Skeletal muscle satellite cell (primary cell): ENCODE results near the gene CDH26.
"Not testable (repeated sequence)": the region's sequence is repeated elsewhere in the genome, so short reads cannot be mapped to it uniquely, and the experiment has no call there.

Source experiments
- H3K27me3 ChIP-seq: 2 replicates; pipeline ENCODE4 v1.7.0; 2013; ENCODE audit warnings: low read length; ENCODE audit not compliant: control insufficient read depth, insufficient read depth
- H3K36me3 ChIP-seq: 2 replicates; pipeline ENCODE4 v1.7.0; 2013; ENCODE audit warnings: mild to moderate bottlenecking, control low read depth, low read length; ENCODE audit not compliant: insufficient read depth
- H3K4me1 ChIP-seq: 2 replicates; pipeline ENCODE4 v1.7.0; 2013; ENCODE audit warnings: low read length; ENCODE audit not compliant: control insufficient read depth, insufficient read depth
- H3K4me2 ChIP-seq: 2 replicates; pipeline ENCODE4 v1.7.0; 2013; ENCODE audit warnings: mild to moderate bottlenecking, low read length
- H3K4me3 ChIP-seq: 2 replicates; pipeline ENCODE4 v1.7.0; 2013; ENCODE audit warnings: low read length
- H3K9ac ChIP-seq: 2 replicates; pipeline ENCODE4 v1.7.0; 2013; ENCODE audit warnings: mild to moderate bottlenecking, low read depth, low read length, moderate library complexity
- H3K9me3 ChIP-seq: replicated peaks from 2 replicates; pipeline ENCODE4 v1.7.0; 2013; ENCODE audit warnings: mild to moderate bottlenecking, control low read depth, low read length

CDH26 gene

DNA sequence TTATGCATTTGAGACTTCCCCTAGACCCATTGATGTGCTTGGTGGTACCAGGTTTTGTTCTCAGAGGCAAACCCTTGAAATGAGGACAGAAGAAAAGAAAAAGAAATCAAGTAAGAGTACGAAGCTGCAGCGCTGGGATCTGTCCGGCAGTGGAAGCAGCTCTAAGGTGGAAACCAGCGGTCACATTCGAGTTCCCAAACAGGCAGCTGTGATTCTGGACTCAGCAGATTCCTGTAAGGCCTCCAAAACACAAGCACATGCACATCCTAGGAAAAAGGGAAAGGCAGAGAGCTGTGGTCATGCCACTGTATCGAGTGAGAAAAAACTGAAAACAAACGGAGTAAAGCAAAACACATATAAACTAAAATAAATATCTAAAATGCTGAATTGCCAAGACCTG is 13.5 kb upstream of the CDH26 start:
- no peak overlapping the region for H3K4me2 ChIP-seq
- H3K9ac ChIP-seq: no peak overlapping the region
- H3K27me3 ChIP-seq: no peaks in the 10 kb centered on the region
- no peaks in the 10 kb centered on the region for H3K9me3 ChIP-seq
- H3K4me1 ChIP-seq: peaks cover 14% of the 10 kb centered on the region
- H3K4me3 ChIP-seq: no peak overlapping the region
- peaks cover 22% of the 10 kb centered on the region for H3K36me3 ChIP-seq

DNA sequence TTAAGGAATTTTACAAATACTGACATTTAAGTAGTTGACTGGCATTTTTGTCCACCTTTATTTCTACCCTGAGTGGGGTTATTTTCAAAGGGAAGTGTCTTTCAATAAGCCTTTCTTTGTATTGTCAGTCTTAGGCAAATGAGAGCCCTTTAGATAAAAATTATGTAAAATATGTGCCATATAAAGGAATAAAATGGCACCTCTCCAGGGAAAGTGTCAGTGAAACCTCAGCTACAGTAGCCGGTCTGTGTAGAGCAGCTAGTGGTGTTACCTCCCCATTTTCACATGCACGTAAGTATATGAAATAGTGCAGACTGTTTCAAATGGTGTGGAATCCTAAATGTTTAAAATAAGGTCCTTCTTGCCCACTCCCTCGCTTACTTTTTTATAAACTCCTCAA is 13.0 kb upstream of the CDH26 start:
- H3K4me1 ChIP-seq: peaks cover 14% of the 10 kb centered on the region
- peaks cover 22% of the 10 kb centered on the region for H3K36me3 ChIP-seq
- no peak overlapping the region for H3K4me3 ChIP-seq
- H3K9ac ChIP-seq: no peak overlapping the region
- H3K4me2 ChIP-seq: no peak overlapping the region
- H3K9me3 ChIP-seq: no peaks in the 10 kb centered on the region
- no peaks in the 10 kb centered on the region for H3K27me3 ChIP-seq

DNA sequence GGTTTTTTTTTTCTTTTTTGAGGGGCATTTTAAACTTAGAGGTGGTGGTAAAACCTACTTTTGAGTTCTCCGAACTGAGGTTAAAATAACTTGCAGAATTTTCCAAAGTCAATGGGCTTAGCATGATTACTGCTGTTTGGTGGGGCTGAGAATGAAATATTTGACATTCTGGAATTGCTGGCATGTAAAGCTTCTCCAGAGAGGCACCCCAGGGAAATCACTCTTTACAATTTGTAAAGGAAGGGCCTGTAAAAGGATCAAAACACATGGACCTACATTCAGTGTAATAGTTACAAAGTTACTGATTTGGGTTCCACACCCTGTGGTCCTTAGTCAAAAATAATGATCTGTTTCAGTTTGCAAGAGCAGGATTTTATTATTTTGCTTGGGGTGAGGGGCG is 12.5 kb upstream of the CDH26 start:
- Histone ChIP-seq H3K9me3 (no peaks in the 10 kb centered on the region), H3K9ac (no peak overlapping the region), H3K4me2 (no peak overlapping the region), H3K4me1 (peaks cover 14% of the 10 kb centered on the region), H3K27me3 (no peaks in the 10 kb centered on the region), H3K4me3 (no peak overlapping the region), H3K36me3 (peaks cover 22% of the 10 kb centered on the region)

DNA sequence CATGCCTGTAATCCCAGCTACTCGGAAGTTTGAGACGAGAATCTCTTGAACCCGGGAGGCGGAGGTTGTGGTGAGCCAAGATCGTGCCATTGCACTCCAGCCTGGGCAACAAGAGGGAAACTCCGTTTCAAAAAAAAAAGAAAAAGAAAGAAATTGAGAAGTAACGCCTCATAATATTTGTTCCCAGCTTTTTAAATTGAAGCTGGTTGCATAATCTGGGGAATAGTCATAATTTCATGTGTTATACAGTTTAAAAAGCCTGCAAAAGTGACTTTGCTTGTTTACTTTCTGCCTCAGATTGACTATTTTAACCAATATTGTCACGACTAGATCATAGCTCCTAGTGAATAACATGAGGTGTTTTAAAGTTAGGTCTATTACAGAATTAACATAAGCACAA is 10.8 kb upstream of the CDH26 start:
- Histone ChIP-seq H3K27me3 (no peaks in the 10 kb centered on the region), H3K4me1 (no peaks in the 10 kb centered on the region), H3K9me3 (no peaks in the 10 kb centered on the region), H3K36me3 (peaks cover 22% of the 10 kb centered on the region), H3K9ac (no peak overlapping the region), H3K4me2 (no peak overlapping the region), H3K4me3 (no peak overlapping the region)

DNA sequence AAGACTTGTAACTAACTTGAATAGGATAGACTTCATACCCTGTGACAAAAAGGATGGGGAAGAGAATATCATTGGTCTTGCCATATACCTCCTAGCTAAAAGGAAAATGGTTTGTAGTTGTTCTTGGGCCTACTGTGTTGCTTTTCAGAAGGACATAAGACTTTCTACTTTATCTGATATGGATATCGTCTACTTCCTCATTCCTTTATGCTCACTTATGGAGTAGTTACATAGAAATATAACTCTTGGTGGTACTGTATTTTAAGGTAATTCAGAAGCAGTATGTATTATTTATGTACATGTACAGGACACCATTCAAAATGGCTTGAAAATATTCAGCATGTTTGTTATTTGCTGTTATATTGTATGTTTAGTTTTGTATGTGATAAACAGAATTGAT is 10.0 kb upstream of the CDH26 start:
- H3K4me1 ChIP-seq: no peaks in the 10 kb centered on the region

DNA sequence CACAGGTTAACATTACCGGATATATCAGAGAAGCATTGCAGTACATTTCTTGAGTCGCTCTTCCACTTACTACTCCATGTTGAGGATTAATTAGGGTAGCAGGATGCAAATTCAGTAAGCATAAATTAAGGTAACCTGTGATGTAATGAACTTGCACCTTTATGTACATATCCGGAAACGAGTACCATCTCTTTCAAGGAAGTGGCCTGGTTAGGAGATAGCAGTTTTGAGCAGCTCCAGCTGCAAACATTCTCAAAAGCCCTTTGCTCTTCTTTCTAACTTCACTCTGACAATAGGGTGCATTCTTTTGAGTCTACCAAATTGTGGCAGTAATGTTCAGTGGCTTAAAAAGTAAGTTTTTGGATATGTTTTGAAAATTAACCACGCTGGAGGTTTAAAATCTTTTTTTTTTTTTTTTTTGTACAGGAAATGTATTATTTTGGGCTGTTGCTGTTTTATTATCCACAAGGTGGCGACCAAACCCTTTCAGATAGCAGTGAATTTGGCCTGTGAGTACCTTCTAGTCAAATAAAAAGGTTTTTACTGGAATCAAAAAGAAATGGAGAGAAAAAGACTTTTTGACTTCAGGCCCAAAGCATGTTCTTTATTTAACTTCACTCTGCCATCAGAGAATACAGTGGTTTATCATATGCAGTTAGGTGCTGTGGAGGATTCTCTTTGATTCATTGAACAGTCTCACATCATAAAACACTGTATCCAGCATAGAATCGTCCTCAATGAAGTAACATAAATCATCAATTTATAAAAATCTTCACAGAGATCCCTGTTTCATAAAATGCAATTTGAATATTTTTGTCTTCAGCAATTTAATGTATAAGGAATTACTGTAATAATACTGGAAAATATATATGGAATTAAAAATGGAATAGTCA is 9.1 kb upstream of the CDH26 start:
- Histone ChIP-seq H3K36me3 (peaks cover 11% of the 10 kb centered on the region), H3K27me3 (no peaks in the 10 kb centered on the region), H3K9ac (no peak overlapping the region), H3K9me3 (no peaks in the 10 kb centered on the region), H3K4me2 (no peak overlapping the region), H3K4me1 (no peaks in the 10 kb centered on the region), H3K4me3 (no peak overlapping the region)

More for the DNA sequence above, 10.0 kb upstream of the CDH26 start:
- H3K4me3 ChIP-seq: no peak overlapping the region
- H3K36me3 ChIP-seq: peaks cover 19% of the 10 kb centered on the region
- no peak overlapping the region for H3K4me2 ChIP-seq
- no peak overlapping the region for H3K9ac ChIP-seq
- no peaks in the 10 kb centered on the region for H3K27me3 ChIP-seq
- no peaks in the 10 kb centered on the region for H3K9me3 ChIP-seq

DNA sequence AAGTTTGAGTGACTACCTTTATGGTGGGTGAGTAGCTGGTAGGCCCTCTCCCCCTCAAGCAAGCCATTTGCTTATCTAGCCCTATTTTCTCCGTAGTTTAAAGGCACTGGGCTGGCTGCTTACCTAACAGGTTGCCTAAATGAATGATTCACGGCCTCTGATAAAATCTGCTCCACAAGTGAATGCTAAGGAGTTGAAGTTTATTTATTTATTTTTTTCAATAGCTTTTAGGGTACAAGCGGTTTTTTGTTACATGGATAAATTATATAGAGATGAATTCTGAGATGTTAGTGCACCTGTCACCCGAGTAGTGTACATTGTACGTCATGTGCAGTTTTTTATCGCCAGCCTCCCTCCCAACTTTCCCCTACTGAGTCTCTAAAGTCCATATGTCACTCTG is 8.3 kb upstream of the CDH26 start:
- Histone ChIP-seq H3K27me3 (no peaks in the 10 kb centered on the region), H3K9me3 (no peaks in the 10 kb centered on the region), H3K4me3 (no peak overlapping the region), H3K4me1 (no peaks in the 10 kb centered on the region), H3K4me2 (no peak overlapping the region), H3K36me3 (peaks cover 3% of the 10 kb centered on the region), H3K9ac (no peak overlapping the region)

DNA sequence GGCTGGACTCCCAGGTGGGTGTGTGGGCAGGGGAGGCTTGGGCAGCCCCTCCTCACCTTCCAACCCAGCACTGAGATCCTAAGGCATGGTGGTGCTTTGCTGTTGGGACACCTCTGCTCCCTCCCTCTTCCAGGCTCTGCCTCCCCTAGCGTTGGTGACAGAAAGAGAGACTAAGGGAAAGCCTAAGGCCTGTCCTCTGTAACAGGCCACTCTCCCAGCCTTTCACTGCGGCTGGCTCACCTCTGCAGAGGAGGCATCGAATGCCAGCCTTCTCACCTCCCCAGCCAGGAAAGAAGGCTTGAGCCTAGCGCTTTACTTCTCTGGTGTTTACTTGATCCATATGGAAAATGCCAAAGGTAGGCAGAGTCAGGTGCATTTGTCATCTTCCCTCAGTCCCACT is 3.5 kb upstream of the CDH26 start:
- Histone ChIP-seq H3K36me3 (no peaks in the 10 kb centered on the region), H3K4me3 (no peak overlapping the region), H3K9ac (no peak overlapping the region), H3K4me1 (no peaks in the 10 kb centered on the region), H3K9me3 (no peaks in the 10 kb centered on the region), H3K4me2 (no peak overlapping the region), H3K27me3 (peaks cover 4% of the 10 kb centered on the region)

DNA sequence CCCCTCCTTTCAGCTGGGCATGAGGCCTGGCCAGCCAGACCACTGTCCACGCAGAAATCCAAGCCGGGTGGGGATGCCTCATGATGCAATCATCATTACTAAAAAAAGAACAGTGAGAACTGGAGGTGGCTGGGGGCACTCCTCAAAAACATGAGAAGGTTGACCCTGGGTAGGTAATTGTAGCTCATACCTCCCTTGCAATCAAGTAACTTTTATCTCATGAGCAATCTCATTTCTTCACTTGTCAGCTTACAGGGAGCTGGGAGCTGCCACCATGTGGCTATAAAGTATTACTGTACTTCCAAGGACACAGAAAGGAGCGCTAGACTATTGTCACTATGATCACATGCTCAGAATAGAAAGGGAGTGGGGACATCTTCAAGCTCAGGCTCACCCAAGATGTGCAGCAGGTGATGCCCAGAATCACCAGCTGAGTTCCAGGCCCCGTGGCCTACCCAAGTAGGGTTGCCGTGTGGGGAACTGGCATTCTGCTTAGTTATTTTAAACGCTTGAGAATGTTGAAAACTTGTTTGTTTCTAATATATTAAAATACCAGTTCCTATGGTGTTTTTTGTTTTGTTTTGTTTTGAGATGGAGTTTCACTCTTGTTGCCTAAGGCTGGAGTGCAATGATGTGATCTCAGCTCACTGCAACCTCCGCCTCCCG is 3.0 kb upstream of the CDH26 start:
- Histone ChIP-seq H3K4me2 (no peak overlapping the region), H3K9me3 (no peaks in the 10 kb centered on the region), H3K4me1 (no peaks in the 10 kb centered on the region), H3K4me3 (no peak overlapping the region), H3K27me3 (peaks cover 6% of the 10 kb centered on the region), H3K36me3 (no peaks in the 10 kb centered on the region), H3K9ac (no peak overlapping the region)

DNA sequence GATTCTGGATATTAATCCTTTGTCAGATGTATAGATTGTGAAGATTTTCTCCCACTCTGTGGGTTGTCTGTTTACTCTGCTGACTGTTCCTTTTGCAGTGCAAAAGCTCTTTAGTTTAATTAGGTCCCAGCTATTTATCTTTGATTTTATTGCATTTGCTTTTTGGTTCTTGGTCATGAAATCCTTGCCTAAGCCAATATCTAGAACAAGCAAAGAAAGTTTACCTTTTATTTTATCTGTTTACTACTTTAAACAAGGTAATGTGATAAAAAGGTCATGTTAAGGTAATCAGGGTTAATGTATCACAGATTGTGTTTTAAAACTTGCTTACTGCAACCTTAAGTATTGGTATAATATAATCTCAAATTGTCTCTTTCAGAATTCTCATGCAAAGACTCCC is 655 bp upstream of the CDH26 start:
- H3K9ac ChIP-seq, H3K4me3 ChIP-seq, H3K36me3 ChIP-seq, H3K9me3 ChIP-seq, H3K4me2 ChIP-seq, H3K4me1 ChIP-seq: not testable (repeated sequence)
- H3K27me3 ChIP-seq: peaks cover 20% of the 10 kb centered on the region

DNA sequence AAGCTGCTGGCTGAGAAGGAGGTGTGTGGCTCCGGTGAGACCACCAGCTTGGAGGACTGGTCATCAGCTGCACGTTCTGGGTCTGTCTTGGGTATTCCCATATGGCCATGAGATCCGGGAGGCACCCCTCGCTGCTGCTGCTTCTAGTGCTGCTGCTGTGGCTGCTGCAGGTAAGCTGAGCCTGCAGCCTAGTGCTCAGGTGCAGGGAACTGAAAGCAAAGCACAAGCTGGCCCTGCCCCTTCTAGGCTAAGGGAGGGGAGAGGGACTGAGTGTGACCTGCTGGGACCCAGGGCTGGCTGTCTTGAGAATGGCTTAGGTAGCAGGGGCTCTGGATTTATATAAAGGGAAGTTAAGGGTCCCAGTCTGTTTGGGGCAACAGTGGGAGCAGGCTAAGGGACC is 403 bp downstream of the CDH26 start:
- H3K27me3 ChIP-seq: peaks cover 25% of the 10 kb centered on the region
- no peaks in the 10 kb centered on the region for H3K36me3 ChIP-seq
- H3K9me3 ChIP-seq: no peaks in the 10 kb centered on the region
- no peak overlapping the region for H3K9ac ChIP-seq
- no peaks in the 10 kb centered on the region for H3K4me1 ChIP-seq
- no peak overlapping the region for H3K4me2 ChIP-seq
- no peak overlapping the region for H3K4me3 ChIP-seq

DNA sequence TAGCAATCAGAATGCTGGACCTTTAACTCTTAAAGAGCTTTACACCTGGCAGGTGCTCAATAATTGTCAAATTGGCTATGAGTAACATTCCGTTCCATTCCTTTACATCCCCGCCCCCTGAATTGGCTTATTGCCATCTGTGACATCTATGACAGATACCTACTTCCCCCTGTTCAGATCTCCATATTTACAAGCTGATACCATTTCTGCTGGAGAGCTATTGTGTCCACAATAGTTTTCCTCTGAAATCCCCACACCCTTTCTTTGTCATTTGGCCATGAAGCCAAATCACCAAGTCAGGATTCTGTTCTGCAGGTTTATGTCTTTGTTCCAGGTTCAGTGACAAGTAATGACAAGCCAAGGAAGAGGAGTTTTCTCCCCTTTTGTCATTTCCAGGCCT is 3.2 kb downstream of the CDH26 start:
- Histone ChIP-seq H3K4me2 (no peak overlapping the region), H3K9ac (no peak overlapping the region), H3K9me3 (no peaks in the 10 kb centered on the region), H3K36me3 (no peaks in the 10 kb centered on the region), H3K27me3 (peaks cover 25% of the 10 kb centered on the region), H3K4me3 (no peak overlapping the region), H3K4me1 (no peaks in the 10 kb centered on the region)
